ENCODE results near the gene BMPER.

Gene BMPER

GRCh38 chr7:34104115-34104514, 198.8 kb downstream of the BMPER start:
- Histone ChIP-seq H3K36me3 (ENCODE audit: control insufficient read depth, insufficient read depth, low read length) (no peaks in the 10 kb centered on the region), H3K27ac (ENCODE audit: low read depth, low read length) (no peak overlapping the region), H3K9ac (ENCODE audit: low read depth, low read length) (no peak overlapping the region)

GRCh38 chr7:34104992-34105391, 199.7 kb downstream of the BMPER start:
- H3K36me3 ChIP-seq (ENCODE audit: control insufficient read depth, insufficient read depth, low read length) = no peaks in the 10 kb centered on the region
- H3K9ac ChIP-seq (ENCODE audit: low read depth, low read length) = no peak overlapping the region
- H3K27ac ChIP-seq (ENCODE audit: low read depth, low read length) = no peak overlapping the region
- no peak overlapping the region for H3K4me3 ChIP-seq (ENCODE audit: low read depth, low read length)
- H3K4me1 ChIP-seq (ENCODE audit: control insufficient read depth, insufficient read depth, low read length) = peaks cover 11% of the 10 kb centered on the region
- no peaks in the 10 kb centered on the region for H3K9me3 ChIP-seq (ENCODE audit: control insufficient read depth, insufficient read depth, low read length)
- no peaks in the 10 kb centered on the region for H3K27me3 ChIP-seq (ENCODE audit: control insufficient read depth, insufficient read depth, low read length)

More at GRCh38 chr7:34104115-34104514, 198.8 kb downstream of the BMPER start:
- no peak overlapping the region for H3K4me3 ChIP-seq (ENCODE audit: low read depth, low read length)
- H3K27me3 ChIP-seq (ENCODE audit: control insufficient read depth, insufficient read depth, low read length) = no peaks in the 10 kb centered on the region
- peaks cover 11% of the 10 kb centered on the region for H3K4me1 ChIP-seq (ENCODE audit: control insufficient read depth, insufficient read depth, low read length)
- H3K9me3 ChIP-seq (ENCODE audit: control insufficient read depth, insufficient read depth, low read length) = no peaks in the 10 kb centered on the region

GRCh38 chr7:34107276-34107675, 201.9 kb downstream of the BMPER start:
- H3K27ac ChIP-seq (ENCODE audit: low read depth, low read length) = no peak overlapping the region
- peaks cover 11% of the 10 kb centered on the region for H3K4me1 ChIP-seq (ENCODE audit: control insufficient read depth, insufficient read depth, low read length)
- no peak overlapping the region for H3K4me3 ChIP-seq (ENCODE audit: low read depth, low read length)
- H3K27me3 ChIP-seq (ENCODE audit: control insufficient read depth, insufficient read depth, low read length) = no peaks in the 10 kb centered on the region
- no peaks in the 10 kb centered on the region for H3K36me3 ChIP-seq (ENCODE audit: control insufficient read depth, insufficient read depth, low read length)
- H3K9ac ChIP-seq (ENCODE audit: low read depth, low read length) = no peak overlapping the region
- no peaks in the 10 kb centered on the region for H3K9me3 ChIP-seq (ENCODE audit: control insufficient read depth, insufficient read depth, low read length)

- Histone ChIP-seq H3K9me3 (ENCODE audit: control insufficient read depth, insufficient read depth, low read length) (no peaks in the 10 kb centered on the region), H3K27ac (ENCODE audit: low read depth, low read length) (no peak overlapping the region), H3K27me3 (ENCODE audit: control insufficient read depth, insufficient read depth, low read length) (no peaks in the 10 kb centered on the region), H3K4me1 (ENCODE audit: control insufficient read depth, insufficient read depth, low read length) (peaks cover 7% of the 10 kb centered on the region), H3K9ac (ENCODE audit: low read depth, low read length) (no peak overlapping the region), H3K4me3 (ENCODE audit: low read depth, low read length) (no peak overlapping the region), H3K36me3 (ENCODE audit: control insufficient read depth, insufficient read depth, low read length) (no peaks in the 10 kb centered on the region)
Observed at GRCh38 chr7:34108165-34108564, 202.8 kb downstream of the BMPER start.

- Histone ChIP-seq H3K27ac (ENCODE audit: low read depth, low read length) (no peak overlapping the region), H3K36me3 (ENCODE audit: control insufficient read depth, insufficient read depth, low read length) (no peaks in the 10 kb centered on the region), H3K9ac (ENCODE audit: low read depth, low read length) (no peak overlapping the region), H3K27me3 (ENCODE audit: control insufficient read depth, insufficient read depth, low read length) (no peaks in the 10 kb centered on the region), H3K4me3 (ENCODE audit: low read depth, low read length) (no peak overlapping the region), H3K4me1 (ENCODE audit: control insufficient read depth, insufficient read depth, low read length) (peaks cover 7% of the 10 kb centered on the region), H3K9me3 (ENCODE audit: control insufficient read depth, insufficient read depth, low read length) (no peaks in the 10 kb centered on the region)
Observed at GRCh38 chr7:34109936-34110780, 204.8 kb downstream of the BMPER start.

- peaks cover 7% of the 10 kb centered on the region for H3K4me1 ChIP-seq (ENCODE audit: control insufficient read depth, insufficient read depth, low read length)
- no peak overlapping the region for H3K27ac ChIP-seq (ENCODE audit: low read depth, low read length)
- H3K9me3 ChIP-seq (ENCODE audit: control insufficient read depth, insufficient read depth, low read length) = no peaks in the 10 kb centered on the region
- H3K36me3 ChIP-seq (ENCODE audit: control insufficient read depth, insufficient read depth, low read length) = no peaks in the 10 kb centered on the region
- H3K4me3 ChIP-seq (ENCODE audit: low read depth, low read length) = no peak overlapping the region
- no peak overlapping the region for H3K9ac ChIP-seq (ENCODE audit: low read depth, low read length)
- H3K27me3 ChIP-seq (ENCODE audit: control insufficient read depth, insufficient read depth, low read length) = no peaks in the 10 kb centered on the region
Observed at GRCh38 chr7:34111031-34111430, 205.7 kb downstream of the BMPER start.

GRCh38 chr7:34115503-34115902, 210.2 kb downstream of the BMPER start:
- Histone ChIP-seq H3K4me3 (ENCODE audit: low read depth, low read length) (no peak overlapping the region), H3K36me3 (ENCODE audit: control insufficient read depth, insufficient read depth, low read length) (no peaks in the 10 kb centered on the region)

GRCh38 chr7:34117573-34117972, 212.2 kb downstream of the BMPER start:
- Histone ChIP-seq H3K27me3 (ENCODE audit: control insufficient read depth, insufficient read depth, low read length) (no peaks in the 10 kb centered on the region), H3K4me1 (ENCODE audit: control insufficient read depth, insufficient read depth, low read length) (no peaks in the 10 kb centered on the region), H3K9ac (ENCODE audit: low read depth, low read length) (no peak overlapping the region), H3K4me3 (ENCODE audit: low read depth, low read length) (no peak overlapping the region), H3K27ac (ENCODE audit: low read depth, low read length) (no peak overlapping the region), H3K9me3 (ENCODE audit: control insufficient read depth, insufficient read depth, low read length) (no peaks in the 10 kb centered on the region), H3K36me3 (ENCODE audit: control insufficient read depth, insufficient read depth, low read length) (no peaks in the 10 kb centered on the region)

More at GRCh38 chr7:34115503-34115902, 210.2 kb downstream of the BMPER start:
- no peaks in the 10 kb centered on the region for H3K27me3 ChIP-seq (ENCODE audit: control insufficient read depth, insufficient read depth, low read length)
- H3K4me1 ChIP-seq (ENCODE audit: control insufficient read depth, insufficient read depth, low read length) = no peaks in the 10 kb centered on the region
- no peaks in the 10 kb centered on the region for H3K9me3 ChIP-seq (ENCODE audit: control insufficient read depth, insufficient read depth, low read length)
- no peak overlapping the region for H3K27ac ChIP-seq (ENCODE audit: low read depth, low read length)
- H3K9ac ChIP-seq (ENCODE audit: low read depth, low read length) = no peak overlapping the region

- Histone ChIP-seq H3K9ac (ENCODE audit: low read depth, low read length) (no peak overlapping the region), H3K4me1 (ENCODE audit: control insufficient read depth, insufficient read depth, low read length) (no peaks in the 10 kb centered on the region), H3K4me3 (ENCODE audit: low read depth, low read length) (no peak overlapping the region), H3K27ac (ENCODE audit: low read depth, low read length) (no peak overlapping the region), H3K9me3 (ENCODE audit: control insufficient read depth, insufficient read depth, low read length) (peaks cover 9% of the 10 kb centered on the region; the same call in 1 of the 2 replicates), H3K27me3 (ENCODE audit: control insufficient read depth, insufficient read depth, low read length) (no peaks in the 10 kb centered on the region), H3K36me3 (ENCODE audit: control insufficient read depth, insufficient read depth, low read length) (no peaks in the 10 kb centered on the region)
Observed at GRCh38 chr7:34121366-34121765, 216.0 kb downstream of the BMPER start.

GRCh38 chr7:34123316-34123715, 218.0 kb downstream of the BMPER start:
- Histone ChIP-seq H3K4me3 (ENCODE audit: low read depth, low read length) (no peak overlapping the region), H3K27ac (ENCODE audit: low read depth, low read length) (no peak overlapping the region), H3K9me3 (ENCODE audit: control insufficient read depth, insufficient read depth, low read length) (peaks cover 9% of the 10 kb centered on the region; the same call in 1 of the 2 replicates)

GRCh38 chr7:34124765-34125164, 219.4 kb downstream of the BMPER start:
- no peaks in the 10 kb centered on the region for H3K4me1 ChIP-seq (ENCODE audit: control insufficient read depth, insufficient read depth, low read length)
- no peak overlapping the region for H3K27ac ChIP-seq (ENCODE audit: low read depth, low read length)
- no peak overlapping the region for H3K9ac ChIP-seq (ENCODE audit: low read depth, low read length)
- H3K36me3 ChIP-seq (ENCODE audit: control insufficient read depth, insufficient read depth, low read length) = no peaks in the 10 kb centered on the region
- H3K9me3 ChIP-seq (ENCODE audit: control insufficient read depth, insufficient read depth, low read length) = peaks cover 9% of the 10 kb centered on the region; the same call in 1 of the 2 replicates
- no peak overlapping the region for H3K4me3 ChIP-seq (ENCODE audit: low read depth, low read length)
- H3K27me3 ChIP-seq (ENCODE audit: control insufficient read depth, insufficient read depth, low read length) = no peaks in the 10 kb centered on the region

More at GRCh38 chr7:34123316-34123715, 218.0 kb downstream of the BMPER start:
- Histone ChIP-seq H3K4me1 (ENCODE audit: control insufficient read depth, insufficient read depth, low read length) (no peaks in the 10 kb centered on the region), H3K36me3 (ENCODE audit: control insufficient read depth, insufficient read depth, low read length) (no peaks in the 10 kb centered on the region), H3K27me3 (ENCODE audit: control insufficient read depth, insufficient read depth, low read length) (no peaks in the 10 kb centered on the region), H3K9ac (ENCODE audit: low read depth, low read length) (no peak overlapping the region)

All from HUES48 (cell line).